GM18907 (cell line): ENCODE measurements around the gene BSND.

Experiments
- ATAC-seq: cut with Tn5 transposase; IDR thresholded peaks from one replicate; pipeline ENCODE4 v1.9.1; 2021; ENCODE audit warnings: mild to moderate bottlenecking, moderate library complexity; ENCODE audit not compliant: unreplicated experiment

The BSND gene

DNA sequence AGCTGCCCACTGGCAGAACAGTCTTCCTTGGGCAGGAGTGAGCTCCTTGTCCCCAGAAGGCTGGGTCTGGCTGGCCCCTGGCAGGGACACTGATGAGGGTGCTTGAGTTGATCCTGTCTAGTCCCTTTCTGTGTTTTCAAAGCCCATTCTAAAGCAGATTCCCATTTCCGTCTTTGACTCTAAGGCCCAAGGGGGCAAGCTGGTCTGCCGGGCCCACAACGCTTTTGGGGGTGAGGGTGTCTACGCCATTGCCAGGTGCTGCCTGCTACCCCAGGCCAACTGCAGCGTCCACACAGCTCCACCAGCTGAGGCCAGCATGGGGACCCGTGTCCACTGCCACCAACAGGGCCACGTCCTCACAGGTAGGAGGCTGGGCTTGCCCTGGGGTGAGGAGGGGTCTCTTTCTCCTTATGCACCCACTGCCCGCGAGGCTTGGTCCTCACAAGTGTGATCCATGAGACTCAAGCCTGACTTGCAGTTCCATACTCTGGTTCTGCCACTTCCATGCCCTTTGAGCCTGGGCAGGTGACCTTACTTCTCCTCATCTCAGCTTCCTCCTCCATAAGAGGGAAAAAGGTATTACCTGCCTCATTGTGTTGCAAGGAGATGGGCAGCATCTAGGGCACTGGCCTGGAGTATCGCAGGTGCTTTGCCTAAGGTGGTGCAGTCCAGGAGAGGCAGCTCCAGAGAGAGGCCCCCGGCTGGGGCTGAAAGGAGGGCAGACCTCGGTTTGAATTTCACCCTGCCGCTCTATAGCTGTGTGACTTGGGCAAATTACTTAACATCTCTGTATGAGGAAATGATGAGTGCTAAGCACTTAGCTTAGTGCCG is 60.8 kb downstream of the BSND start:
- no peak for ATAC-seq

DNA sequence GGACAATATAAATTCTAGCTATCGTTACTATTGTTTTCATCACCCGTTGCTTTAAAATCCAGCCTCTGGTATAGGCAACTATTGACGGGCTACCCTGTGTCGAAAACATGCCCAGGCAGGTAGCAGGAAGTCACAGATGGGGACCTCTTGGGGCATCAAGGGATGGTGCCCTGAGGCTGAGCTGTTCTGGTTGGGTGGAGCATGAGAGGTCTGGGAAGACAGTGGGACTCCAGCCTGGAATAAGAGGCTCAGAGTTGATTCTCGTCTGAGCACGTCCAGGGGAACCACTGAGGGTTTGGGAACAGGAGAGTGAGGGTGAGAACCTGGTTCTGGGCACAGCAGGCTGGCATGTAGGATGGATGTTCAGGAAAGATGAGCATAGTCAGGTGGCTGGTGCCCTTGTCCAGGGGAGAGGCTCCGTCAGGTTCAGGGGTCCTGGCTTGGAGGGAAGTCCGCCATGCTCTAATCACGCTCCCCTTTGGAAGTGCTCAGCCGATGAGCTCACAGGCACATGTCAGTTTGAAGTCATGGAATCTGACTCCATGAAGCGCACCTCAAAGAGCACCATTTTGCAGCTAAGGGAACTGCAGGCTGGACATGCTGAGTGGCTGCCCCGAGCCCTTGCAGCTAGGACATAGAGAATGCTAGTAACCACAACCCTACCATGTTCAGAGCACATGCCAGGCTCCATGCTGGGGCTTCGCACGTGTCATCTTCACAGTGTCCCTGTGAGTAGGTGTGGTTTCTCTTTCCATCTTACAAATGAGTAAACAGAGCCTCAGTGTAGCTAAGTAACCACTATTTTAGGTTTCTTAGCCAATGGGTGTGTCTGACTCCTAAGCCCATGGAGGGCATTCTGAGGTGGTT is 61.6 kb downstream of the BSND start:
- no peak for ATAC-seq

DNA sequence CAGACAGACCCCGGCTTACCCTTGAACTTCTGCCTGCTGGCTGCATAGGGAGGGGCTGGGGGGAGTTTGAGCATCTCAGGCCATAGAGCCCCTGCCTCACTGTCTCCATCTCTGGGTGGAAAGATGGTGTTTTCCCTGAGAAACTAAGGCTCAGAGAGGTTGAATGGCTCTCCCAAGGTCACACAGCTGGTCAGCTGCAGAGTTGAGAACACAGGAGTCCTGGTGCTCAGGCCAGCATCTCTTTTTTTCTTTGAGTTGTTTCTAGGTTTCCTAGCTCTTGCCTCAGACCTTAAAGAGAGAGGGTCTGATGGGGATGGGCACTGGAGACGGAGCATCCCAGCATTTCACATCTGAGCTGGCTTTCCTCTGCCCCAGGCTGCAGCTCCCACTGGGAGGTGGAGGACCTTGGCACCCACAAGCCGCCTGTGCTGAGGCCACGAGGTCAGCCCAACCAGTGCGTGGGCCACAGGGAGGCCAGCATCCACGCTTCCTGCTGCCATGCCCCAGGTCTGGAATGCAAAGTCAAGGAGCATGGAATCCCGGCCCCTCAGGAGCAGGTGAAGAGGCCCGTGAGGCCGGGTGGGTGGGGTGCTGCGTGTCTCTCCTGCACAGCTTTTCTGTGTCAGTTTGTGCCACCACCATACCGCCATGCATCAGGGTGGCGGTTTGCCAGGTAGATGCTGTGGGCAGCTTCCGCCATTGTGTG is 62.4 kb downstream of the BSND start:
- ATAC-seq = no peak
